Stimulated activated CD8-positive, alpha-beta memory T cell treated with anti-CD3 and anti-CD28 coated beads, Interleukin-15, amount 100 ng/mL, for 4 hours (primary cell): Measurements from ENCODE around the gene SASH1.
"Not testable (repeated sequence)": the region's sequence is repeated elsewhere in the genome, so short reads cannot be mapped to it uniquely, and the experiment has no call there.

Source experiments
- DNase-seq, 2 donors: peaks; one replicate each; pipeline ENCODE4 v3.0.0-alpha.2; 2020; ENCODE audit warnings: low read depth in 2 of 2

The SASH1 gene

GRCh38 chr6:148328876-148329555, 13.6 kb upstream of the SASH1 start:
- no peak for DNase-seq

- no peak for DNase-seq
Observed at GRCh38 chr6:148329596-148330381, 12.8 kb upstream of the SASH1 start.

- no peak for DNase-seq
Observed at GRCh38 chr6:148332088-148332487, 10.6 kb upstream of the SASH1 start.

DNA sequence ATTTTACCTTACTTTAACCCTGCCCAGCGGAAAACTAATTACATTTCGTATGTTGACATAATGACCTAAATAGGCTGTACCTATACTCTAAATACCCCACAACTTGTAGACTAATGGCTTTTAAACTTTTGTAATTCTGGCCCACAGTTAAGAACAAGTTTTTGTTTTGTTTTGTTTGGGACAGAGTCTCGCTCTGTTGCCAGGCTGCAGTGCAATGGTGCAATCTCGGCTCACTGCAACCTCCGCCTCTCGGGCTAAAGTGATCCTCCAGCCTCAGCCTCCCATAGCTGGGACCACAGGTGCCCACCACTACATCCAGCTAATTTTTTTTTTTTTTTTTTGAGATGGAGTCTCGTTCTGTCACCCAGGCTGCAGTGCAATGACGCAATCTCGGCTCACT, 5.7 kb upstream of the SASH1 start:
- DNase-seq, result no peak

GRCh38 chr6:148339766-148340165, 2.9 kb upstream of the SASH1 start:
- DNase-seq, result no peak

- DNase-seq, result no peak
Observed at GRCh38 chr6:148340586-148341297, 1.9 kb upstream of the SASH1 start.

DNA sequence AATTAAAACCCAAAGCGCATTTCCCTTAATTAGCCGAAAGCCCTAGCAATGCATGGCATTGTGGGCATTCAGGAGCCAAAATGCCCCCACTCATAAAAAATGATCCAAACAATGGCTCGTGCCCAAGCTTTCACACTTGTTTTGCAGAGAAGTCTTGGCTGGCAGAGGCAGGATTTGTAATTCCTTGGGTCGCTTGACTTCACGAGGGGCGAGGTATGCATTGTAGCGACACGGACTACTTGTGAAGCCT, 613 bp upstream of the SASH1 start:
- DNase-seq, result no peak

- no peak for DNase-seq
Observed at GRCh38 chr6:148343047-148343782, 577 bp downstream of the SASH1 start.

DNA sequence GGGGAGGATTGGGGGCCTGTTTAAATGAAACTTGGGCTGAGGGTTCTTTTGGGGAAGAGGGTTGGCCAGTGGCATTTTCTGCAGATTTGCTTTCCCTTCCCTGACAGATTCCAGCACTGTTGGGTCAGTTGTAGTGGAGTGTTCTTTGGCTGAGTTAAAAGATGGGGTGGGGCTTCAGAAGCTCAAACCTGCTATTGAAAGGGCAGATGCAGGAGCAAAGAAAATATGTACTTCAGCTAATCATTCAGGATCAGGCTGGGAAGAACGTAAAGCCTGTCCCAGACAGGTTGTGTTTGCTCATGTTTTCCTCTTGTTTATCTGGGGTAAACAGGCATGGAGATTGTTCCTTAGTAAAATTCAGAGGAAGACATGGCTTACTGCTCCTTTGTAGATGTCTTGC, 2.5 kb downstream of the SASH1 start:
- no peak for DNase-seq

DNA sequence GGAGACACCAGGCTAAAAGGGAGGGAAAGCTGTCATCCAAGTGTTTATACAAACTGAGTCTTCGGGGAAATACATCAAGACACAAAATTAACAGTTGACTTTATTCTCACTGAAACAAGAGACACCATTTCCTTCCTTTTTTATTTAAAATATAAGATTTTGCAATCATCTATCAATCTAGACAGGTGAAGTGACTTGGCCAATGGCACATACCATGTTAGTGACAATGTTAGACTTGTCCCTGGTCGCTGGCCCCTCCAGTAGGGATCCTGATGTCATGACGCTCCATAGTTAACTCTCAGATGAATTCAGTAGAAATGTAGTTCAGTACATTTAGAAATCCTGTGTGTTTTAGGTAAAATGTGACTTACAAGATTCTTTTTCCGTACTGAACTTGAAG, 2.9 kb downstream of the SASH1 start:
- no peak for DNase-seq

- DNase-seq, result no peak
Observed at GRCh38 chr6:148346681-148347440, 4.2 kb downstream of the SASH1 start.

DNA sequence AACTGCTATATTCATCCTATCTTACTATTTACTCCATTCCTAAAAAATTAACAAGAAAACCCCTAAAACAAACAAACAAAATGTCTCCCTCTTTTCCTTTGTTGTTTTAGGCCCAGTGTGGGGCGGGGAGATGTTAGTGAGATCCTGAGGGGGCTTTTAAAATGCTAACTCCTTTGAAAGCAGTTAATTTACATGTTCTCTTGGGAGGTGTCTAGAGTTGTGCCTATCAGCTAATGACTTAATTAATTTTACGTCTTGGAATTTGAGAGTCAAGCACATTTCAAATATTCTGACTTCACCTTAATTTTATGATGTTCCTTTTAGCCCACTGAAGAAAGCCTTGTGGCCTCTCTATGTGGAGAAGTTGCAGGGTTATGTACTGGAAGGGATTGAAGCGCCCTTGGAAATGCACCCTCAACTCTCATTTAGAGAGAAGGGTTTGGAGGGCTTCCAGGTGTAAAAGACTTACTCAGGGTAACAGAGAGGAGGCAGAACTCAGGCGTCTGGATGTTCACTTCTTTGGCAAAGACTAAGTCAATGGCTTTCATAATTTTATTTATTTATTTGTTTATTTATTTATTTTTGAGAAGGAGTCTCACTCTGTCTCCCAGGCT, 4.9 kb downstream of the SASH1 start:
- no peak for DNase-seq

- no peak for DNase-seq
Observed at GRCh38 chr6:148348335-148348734, 5.7 kb downstream of the SASH1 start.

- no peak for DNase-seq
Observed at GRCh38 chr6:148348778-148349177, 6.1 kb downstream of the SASH1 start.

GRCh38 chr6:148349466-148349865, 6.8 kb downstream of the SASH1 start:
- no peak for DNase-seq

GRCh38 chr6:148351309-148351708, 8.7 kb downstream of the SASH1 start:
- no peak for DNase-seq

GRCh38 chr6:148352421-148352820, 9.8 kb downstream of the SASH1 start:
- DNase-seq, result not testable (repeated sequence)

- no peak for DNase-seq
Observed at GRCh38 chr6:148358196-148358785, 15.7 kb downstream of the SASH1 start.

- DNase-seq, result no peak
Observed at GRCh38 chr6:148359228-148359627, 16.6 kb downstream of the SASH1 start.

- no peak for DNase-seq
Observed at GRCh38 chr6:148364056-148364824, 21.6 kb downstream of the SASH1 start.
